WERI-Rb-1 (cell line): ENCODE data around the gene UROS.

ENCODE experiments used
- DNase-seq: peaks from one replicate; pipeline ENCODE4 v3.0.0-alpha.2; 2020
- H3K27ac ChIP-seq: fragments of 250-450 bp; sonication (Bioruptor Pico); 2 replicates; pipeline ENCODE4 v1.5.1; 2020; ENCODE audit warnings: mild to moderate bottlenecking, moderate library complexity
- H3K27me3 ChIP-seq: fragments of 250-450 bp; sonication (Bioruptor Pico); 2 replicates; pipeline ENCODE4 v1.5.1; 2021; ENCODE audit warnings: mild to moderate bottlenecking, low read depth, moderate library complexity; ENCODE audit not compliant: insufficient read depth, severe bottlenecking
- H3K36me3 ChIP-seq: fragments of 250-450 bp; sonication (Bioruptor Pico); 2 replicates; pipeline ENCODE4 v1.5.1; 2020; ENCODE audit warnings: mild to moderate bottlenecking, moderate library complexity
- H3K4me3 ChIP-seq: 2 replicates; pipeline ENCODE4 v1.5.1; 2011; ENCODE audit warnings: low read depth, mild to moderate bottlenecking, control low read depth, low read length
- H3K9me3 ChIP-seq: fragments of 250-450 bp; sonication (Bioruptor Pico); 2 replicates; pipeline ENCODE4 v1.5.1; 2021; ENCODE audit warnings: mild to moderate bottlenecking, moderate library complexity; ENCODE audit not compliant: severe bottlenecking
- TF ChIP-seq, protein P1 (sequence below): IDR thresholded peaks from 2 replicates; pipeline ENCODE4 v1.5.1; 2011; ENCODE audit warnings: low read depth, mild to moderate bottlenecking, control low read depth, inconsistent platforms, low read length

UROS gene

DNA sequence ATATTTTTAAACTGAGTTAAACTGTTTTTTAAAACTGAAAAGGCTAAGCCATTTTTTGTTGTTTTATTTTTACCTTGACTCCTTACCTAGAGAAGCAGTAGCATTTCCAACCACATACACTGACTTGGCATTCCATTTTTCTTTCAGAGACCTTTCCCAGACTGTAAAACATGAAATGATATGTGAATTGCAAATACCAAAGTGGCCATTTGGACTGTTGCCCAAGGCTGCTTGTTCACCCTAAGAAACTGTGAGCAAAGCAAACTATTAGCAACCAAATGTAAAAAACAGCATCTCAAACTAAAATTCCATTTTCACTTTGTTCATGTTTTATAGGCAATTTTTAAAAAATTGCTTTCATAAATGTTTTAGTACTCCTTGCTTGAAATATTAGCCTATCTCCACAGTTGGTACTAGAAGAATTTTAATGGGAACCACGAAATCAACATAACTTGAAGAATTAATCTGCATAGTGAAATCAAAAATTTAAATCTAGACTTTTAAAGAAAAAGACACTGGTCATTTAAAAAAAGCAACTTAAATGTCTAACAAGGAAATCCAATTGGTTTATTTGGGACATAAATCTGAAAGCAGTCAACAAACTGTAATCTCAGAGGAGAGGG, 10.8 kb downstream of the UROS start:
- H3K27ac ChIP-seq, result no peak overlapping the region
- no peak overlapping the region for H3K4me3 ChIP-seq
- no peaks in the 10 kb centered on the region; the same call in none of the 2 replicates for H3K36me3 ChIP-seq
- no peaks in the 10 kb centered on the region for H3K9me3 ChIP-seq
- no peaks in the 10 kb centered on the region for H3K27me3 ChIP-seq
- DNase-seq, result no peak
- TF ChIP-seq, protein P1, sequence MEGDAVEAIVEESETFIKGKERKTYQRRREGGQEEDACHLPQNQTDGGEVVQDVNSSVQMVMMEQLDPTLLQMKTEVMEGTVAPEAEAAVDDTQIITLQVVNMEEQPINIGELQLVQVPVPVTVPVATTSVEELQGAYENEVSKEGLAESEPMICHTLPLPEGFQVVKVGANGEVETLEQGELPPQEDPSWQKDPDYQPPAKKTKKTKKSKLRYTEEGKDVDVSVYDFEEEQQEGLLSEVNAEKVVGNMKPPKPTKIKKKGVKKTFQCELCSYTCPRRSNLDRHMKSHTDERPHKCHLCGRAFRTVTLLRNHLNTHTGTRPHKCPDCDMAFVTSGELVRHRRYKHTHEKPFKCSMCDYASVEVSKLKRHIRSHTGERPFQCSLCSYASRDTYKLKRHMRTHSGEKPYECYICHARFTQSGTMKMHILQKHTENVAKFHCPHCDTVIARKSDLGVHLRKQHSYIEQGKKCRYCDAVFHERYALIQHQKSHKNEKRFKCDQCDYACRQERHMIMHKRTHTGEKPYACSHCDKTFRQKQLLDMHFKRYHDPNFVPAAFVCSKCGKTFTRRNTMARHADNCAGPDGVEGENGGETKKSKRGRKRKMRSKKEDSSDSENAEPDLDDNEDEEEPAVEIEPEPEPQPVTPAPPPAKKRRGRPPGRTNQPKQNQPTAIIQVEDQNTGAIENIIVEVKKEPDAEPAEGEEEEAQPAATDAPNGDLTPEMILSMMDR, result no peak

DNA sequence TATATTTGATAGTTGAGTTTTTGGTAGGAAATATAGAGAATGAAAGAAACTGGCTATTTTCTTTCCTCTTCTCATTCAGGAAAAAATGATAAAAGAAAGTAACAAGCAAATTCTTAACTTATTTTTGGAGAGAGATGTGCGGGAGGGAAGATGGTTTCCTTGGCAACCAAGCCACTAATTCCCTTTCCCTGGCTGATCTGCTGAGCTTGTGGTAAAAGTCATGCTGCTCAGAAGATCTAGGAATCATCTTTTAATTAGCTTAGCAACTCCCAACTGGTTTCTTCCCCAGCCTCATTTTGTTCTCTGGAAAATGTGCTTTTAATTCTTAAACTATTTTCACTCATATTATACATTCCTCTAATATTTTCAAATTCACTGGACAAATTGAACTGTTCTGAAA, 11.8 kb downstream of the UROS start:
- H3K4me3 ChIP-seq, result no peak overlapping the region
- H3K27ac ChIP-seq, result no peak overlapping the region
- peak; percentile 34 for DNase-seq
- H3K9me3 ChIP-seq, result no peaks in the 10 kb centered on the region
- TF ChIP-seq, protein P1, result no peak
- H3K36me3 ChIP-seq, result peaks cover 3% of the 10 kb centered on the region
- H3K27me3 ChIP-seq, result no peaks in the 10 kb centered on the region

DNA sequence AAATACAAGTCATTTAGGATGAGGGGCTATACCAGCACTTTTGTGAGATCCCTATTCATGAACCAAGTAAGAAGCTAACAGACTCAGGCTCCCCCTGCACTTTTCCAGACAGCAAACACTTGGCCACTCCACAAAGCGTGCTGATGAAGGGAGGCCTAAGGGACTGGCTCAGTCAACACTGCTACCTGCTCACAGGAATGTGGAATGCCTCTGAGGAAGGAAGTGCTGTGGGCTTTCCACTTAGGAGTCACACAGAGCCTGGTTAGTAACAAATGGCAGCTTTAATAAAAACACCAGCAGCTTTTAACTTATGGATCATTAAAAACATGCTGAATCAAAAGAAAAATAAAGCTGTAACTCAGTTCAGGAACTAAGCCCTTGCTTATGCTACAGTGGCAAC, 15.0 kb downstream of the UROS start:
- H3K27me3 ChIP-seq, result no peaks in the 10 kb centered on the region

DNA sequence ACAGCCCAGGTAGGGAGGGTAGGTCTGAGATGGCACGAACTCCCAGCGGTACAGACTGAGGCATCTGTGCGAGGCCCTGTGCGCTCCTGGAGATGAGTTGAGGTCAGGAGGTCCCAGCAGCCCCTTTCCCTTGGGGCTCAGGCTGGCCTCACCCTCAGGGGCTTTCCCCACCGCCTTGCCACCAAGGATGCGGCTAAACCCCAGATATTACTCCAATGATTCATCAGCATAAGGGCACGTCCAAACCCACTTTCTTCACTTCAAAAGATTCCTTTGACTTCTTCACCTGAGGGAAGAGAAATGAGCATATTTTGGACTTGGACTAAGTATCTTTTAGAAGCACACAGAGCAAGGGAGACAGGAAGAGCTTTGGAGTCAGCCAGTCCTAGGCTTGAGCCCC, 20.3 kb downstream of the UROS start:
- no peaks in the 10 kb centered on the region for H3K9me3 ChIP-seq
- H3K27me3 ChIP-seq, result no peaks in the 10 kb centered on the region
- no peak overlapping the region for H3K4me3 ChIP-seq
- no peak overlapping the region for H3K27ac ChIP-seq
- peaks cover 7% of the 10 kb centered on the region; the same call in 1 of the 2 replicates for H3K36me3 ChIP-seq
- TF ChIP-seq, protein P1, result no peak
- no peak for DNase-seq

More for the DNA sequence above, 15.0 kb downstream of the UROS start:
- Histone ChIP-seq H3K27ac (no peak overlapping the region), H3K4me3 (no peak overlapping the region), H3K36me3 (peaks cover 7% of the 10 kb centered on the region; the same call in 1 of the 2 replicates), H3K9me3 (no peaks in the 10 kb centered on the region)
- TF ChIP-seq, protein P1, result no peak
- DNase-seq, result no peak

DNA sequence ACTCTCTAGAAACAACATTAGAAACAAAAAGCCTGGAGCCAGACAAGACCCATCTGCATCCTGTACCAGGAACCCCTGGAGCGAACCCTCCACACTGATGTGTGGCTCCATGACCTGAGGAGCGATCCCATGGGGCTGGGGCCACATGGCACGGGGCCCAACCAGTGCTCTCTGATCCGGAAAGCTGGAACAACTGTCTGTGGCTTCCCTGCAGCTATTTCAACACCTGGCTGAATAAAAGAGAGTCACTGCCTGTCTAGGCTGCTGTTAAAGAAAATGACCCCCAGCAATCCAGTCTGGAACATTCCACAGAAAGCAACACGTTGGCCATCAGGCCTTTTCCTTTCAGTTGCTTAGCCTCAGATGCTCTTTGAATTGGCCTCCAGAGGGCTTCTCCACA, 20.9 kb downstream of the UROS start:
- Histone ChIP-seq H3K9me3 (no peaks in the 10 kb centered on the region), H3K27ac (no peak overlapping the region), H3K36me3 (peaks cover 7% of the 10 kb centered on the region; the same call in 1 of the 2 replicates), H3K27me3 (no peaks in the 10 kb centered on the region), H3K4me3 (no peak overlapping the region)
- no peak for DNase-seq
- TF ChIP-seq, protein P1, result no peak

DNA sequence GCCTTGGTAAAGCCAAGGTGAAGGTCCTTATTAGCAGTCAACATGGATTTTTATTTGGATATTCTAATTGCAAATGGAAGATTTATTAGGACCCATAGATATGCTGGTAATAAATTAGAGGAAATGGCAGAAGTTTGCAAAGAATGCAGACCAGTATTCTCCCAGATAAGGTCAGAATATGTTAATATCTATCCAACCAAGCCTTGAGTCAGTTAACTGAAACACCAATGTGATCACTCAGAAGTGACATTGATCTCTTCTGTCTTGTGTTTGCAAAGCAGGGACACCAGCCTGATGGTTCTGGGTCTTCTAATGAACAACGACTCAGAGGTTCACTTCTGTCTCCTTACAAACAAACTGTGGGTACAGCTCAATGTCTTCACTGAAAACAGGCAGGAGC, 21.5 kb downstream of the UROS start:
- Histone ChIP-seq H3K27me3 (no peaks in the 10 kb centered on the region), H3K27ac (no peak overlapping the region), H3K9me3 (no peaks in the 10 kb centered on the region), H3K36me3 (peaks cover 7% of the 10 kb centered on the region; the same call in 1 of the 2 replicates), H3K4me3 (no peak overlapping the region)
- TF ChIP-seq, protein P1, result no peak
- DNase-seq, result no peak
